KOPT-K1 (cell line): ENCODE results near the gene C10orf62.
"Not testable (repeated sequence)": the region's sequence is repeated elsewhere in the genome, so short reads cannot be mapped to it uniquely, and the experiment has no call there.

Experiments
- H3K27ac ChIP-seq: fragments of 200-600 bp; sonication (generic); 2 replicates; pipeline ENCODE4 v1.5.1; 2016; ENCODE audit warnings: antibody characterized with exemption, mild to moderate bottlenecking, low read depth, low read length; ENCODE audit not compliant: poor library complexity, severe bottlenecking
- H3K36me3 ChIP-seq: fragments of 200-600 bp; sonication (generic); 2 replicates; pipeline ENCODE4 v1.5.1; 2017; ENCODE audit warnings: antibody characterized with exemption, mild to moderate bottlenecking, low read length, moderate library complexity; ENCODE audit not compliant: insufficient read depth
- H3K9me3 ChIP-seq: fragments of 200-600 bp; sonication (generic); 2 replicates; pipeline ENCODE4 v1.5.1; 2017; ENCODE audit warnings: antibody characterized with exemption, low read length, mild to moderate bottlenecking; ENCODE audit not compliant: insufficient read depth, poor library complexity, severe bottlenecking

The C10orf62 gene

GRCh38 chr10:97555541-97555940 lies 34.0 kb upstream of the C10orf62 start:
- not testable (repeated sequence) for H3K36me3 ChIP-seq, H3K9me3 ChIP-seq, H3K27ac ChIP-seq

DNA sequence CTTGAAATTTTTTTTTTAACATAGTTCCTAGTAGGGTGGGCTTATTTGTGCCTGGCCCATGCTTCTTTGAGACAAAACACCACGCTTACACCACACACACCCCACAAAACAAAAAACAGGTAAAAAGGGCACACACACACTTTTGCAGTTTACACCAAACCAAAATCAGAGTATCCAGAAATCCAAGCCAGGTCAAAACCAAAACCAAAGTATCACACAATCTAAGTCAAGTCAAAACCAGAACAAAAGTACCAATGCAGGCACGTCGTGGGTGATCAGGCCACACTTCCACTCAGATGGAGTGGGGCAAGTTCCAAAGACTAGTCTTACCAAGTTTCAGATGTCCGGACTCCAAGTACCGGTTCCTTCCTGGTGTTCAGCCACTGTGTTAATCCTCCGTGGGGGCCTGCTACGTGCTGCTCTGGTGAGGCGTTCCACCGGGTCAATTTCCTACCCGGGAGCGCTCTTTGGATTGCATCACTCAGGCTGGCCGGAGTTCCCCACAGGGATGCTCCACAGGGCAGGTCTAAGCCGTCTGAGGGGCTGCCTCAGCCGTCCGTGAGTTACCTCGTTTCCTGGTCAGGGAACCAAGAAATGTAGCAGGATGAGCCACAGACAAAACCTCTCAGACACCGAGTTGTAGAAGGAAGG lies 28.7 kb upstream of the C10orf62 start:
- peaks cover 11% of the 10 kb centered on the region for H3K9me3 ChIP-seq
- H3K36me3 ChIP-seq, H3K27ac ChIP-seq: not testable (repeated sequence)

DNA sequence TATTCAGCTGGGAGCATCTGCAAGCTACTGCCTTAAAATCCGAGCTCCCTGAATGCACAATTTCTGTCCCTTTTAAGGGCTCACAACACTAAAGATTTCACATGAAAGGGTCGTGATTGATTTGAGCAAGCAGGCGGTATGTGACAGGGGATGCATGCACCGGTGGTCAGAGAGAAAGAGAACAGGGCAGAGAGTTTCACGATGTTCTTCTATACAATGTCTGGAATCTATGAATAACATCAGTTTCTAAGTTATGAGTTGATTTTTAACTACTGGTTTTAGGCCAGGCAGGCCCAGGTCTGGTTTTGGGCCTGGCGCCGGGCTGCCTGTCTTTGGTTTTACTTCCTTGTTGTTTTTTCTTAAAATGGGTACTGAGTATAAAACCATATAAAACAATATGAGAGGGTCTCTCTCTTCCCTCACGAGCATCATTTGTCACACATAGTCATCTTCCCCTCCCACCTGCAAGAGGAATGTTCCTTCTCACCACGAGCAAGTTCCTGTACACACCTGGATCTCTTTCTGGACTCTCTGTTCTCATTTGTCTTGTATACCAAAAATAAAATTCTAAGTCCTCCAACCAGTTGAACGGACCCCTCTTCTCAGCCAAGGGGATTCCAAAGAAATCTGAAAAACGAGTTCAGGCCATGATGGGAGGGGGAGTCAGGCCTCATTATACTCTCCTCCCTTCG lies 28.0 kb upstream of the C10orf62 start:
- H3K27ac ChIP-seq, H3K36me3 ChIP-seq: not testable (repeated sequence)
- H3K9me3 ChIP-seq: peaks cover 11% of the 10 kb centered on the region

DNA sequence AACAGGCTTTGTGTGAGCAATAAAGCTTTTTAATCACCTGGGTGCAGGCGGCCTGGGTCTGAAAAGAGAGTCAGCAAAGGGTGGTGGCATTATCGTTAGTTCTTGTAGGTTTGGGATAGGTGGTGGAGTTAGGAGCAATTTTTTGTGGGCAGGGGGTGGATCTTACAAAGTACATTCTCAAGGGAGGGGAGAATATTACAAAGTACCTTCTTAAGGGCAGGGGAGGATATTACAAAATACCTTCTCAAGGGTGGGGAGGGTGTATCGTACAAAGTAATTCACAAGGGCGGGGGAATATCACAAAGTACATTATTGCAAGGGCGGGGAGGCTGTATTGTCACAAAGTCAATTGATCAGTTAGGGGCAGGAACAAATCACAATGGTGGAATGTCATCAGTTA lies 27.2 kb upstream of the C10orf62 start:
- H3K9me3 ChIP-seq: peaks cover 11% of the 10 kb centered on the region
- not testable (repeated sequence) for H3K27ac ChIP-seq, H3K36me3 ChIP-seq

DNA sequence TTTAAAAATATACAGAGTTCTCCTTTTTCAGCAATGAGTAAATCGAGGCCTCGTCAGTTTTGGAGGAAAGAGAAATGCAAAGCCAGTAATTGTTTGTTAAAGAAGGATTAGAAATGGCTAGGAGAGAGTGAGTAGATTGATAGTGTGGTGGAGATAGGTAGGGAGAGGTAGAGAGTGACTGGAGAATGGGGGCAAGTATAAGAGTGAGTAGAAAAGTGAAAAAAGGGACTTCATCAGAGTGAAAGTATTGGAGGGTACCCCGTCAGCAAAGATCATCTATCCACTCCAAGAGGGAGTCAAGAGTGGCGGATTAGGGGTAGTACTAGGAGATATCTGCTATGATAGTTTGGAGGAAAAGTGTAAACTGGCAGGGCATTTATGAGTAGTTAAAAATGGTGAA lies 26.2 kb upstream of the C10orf62 start:
- Histone ChIP-seq H3K36me3 (no peaks in the 10 kb centered on the region), H3K27ac (no peak overlapping the region)

DNA sequence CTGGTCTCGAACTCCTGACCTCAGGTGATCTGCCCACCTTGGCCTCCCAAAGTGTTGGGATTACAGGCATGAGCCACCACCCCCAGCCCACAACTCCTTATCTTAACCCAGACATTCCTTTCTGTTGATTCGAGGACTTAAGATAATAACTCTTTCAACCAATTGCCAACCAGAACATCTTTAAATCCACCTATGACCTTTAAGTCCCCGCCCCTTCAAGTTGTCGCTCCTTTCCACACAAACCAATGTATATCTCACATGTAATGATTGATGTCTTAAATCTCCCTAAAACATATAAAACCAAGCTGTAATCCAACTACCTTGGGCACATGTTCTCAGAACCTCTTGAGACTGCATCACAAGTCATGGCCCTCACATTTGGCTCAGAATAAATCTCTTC lies 24.7 kb upstream of the C10orf62 start:
- Histone ChIP-seq H3K27ac (no peak overlapping the region), H3K9me3 (peaks cover 11% of the 10 kb centered on the region), H3K36me3 (no peaks in the 10 kb centered on the region)

More for the DNA sequence above, 26.2 kb upstream of the C10orf62 start:
- H3K9me3 ChIP-seq: peaks cover 11% of the 10 kb centered on the region

DNA sequence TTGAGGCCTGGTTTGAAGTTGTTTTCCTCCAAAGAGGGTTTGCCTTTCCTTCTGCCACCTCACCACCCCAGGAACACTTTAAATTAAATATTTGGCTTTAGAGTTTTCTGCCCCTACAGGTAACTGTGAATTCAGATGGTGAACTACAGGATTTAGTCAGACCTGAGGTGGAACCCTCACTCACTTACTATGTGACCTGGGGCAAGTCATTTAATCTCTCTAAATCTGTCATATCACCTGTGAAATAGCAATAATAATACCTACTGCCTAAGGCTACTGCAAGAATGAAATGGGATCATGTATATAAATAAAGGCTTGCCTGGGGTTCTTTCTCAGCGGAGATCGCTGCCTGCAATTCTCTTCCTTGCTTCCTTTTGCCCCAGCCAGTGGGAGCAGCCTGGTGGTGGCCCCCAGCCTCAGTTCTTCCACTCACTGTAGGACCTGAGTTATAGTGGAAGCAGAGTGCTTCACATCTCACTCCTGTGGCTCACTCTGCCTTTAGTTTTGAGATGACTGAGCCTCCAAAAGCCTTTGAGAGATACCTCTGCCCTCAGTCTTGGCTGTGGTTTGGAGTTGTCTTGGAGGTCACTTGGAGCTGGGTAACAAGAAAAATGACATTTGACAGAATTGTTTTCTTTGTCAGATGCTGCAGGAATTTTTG lies 23.1 kb upstream of the C10orf62 start:
- H3K36me3 ChIP-seq: no peaks in the 10 kb centered on the region
- H3K9me3 ChIP-seq: peaks cover 11% of the 10 kb centered on the region
- H3K27ac ChIP-seq: no peak overlapping the region

GRCh38 chr10:97567891-97568290 lies 21.6 kb upstream of the C10orf62 start:
- no peaks in the 10 kb centered on the region for H3K36me3 ChIP-seq
- no peak overlapping the region for H3K27ac ChIP-seq
- no peaks in the 10 kb centered on the region for H3K9me3 ChIP-seq

GRCh38 chr10:97570146-97570788 lies 19.3 kb upstream of the C10orf62 start:
- Histone ChIP-seq H3K27ac (no peak overlapping the region), H3K36me3 (no peaks in the 10 kb centered on the region), H3K9me3 (no peaks in the 10 kb centered on the region)

- Histone ChIP-seq H3K27ac (no peak overlapping the region), H3K36me3 (no peaks in the 10 kb centered on the region), H3K9me3 (no peaks in the 10 kb centered on the region)
Measured at GRCh38 chr10:97570789-97571471, 18.6 kb upstream of the C10orf62 start.

DNA sequence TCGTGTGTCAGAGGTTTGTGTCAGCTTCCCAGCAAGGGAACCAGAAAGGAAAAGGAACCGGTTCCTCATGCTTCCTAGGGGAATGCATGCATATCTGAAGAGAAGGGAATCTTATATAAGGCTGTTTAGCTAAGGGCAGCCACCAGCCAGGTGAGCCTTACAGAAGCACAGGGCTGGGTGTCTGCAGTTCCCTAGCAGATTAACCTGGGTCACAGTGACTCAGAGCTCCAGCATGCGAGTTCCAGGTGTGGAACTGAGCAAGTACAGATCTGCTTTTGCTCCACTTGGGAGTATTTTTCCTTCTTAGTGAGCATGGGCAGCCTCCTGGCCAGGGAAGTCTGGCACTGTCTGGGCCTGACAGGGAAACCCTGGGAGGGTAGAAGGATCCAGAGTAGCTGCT lies 17.9 kb upstream of the C10orf62 start:
- Histone ChIP-seq H3K27ac (no peak overlapping the region), H3K9me3 (no peaks in the 10 kb centered on the region), H3K36me3 (no peaks in the 10 kb centered on the region)

- Histone ChIP-seq H3K27ac (no peak within 1 kb of the TSS), H3K36me3 (no peaks in the 10 kb centered on the region), H3K9me3 (no peaks in the 10 kb centered on the region)
Measured at GRCh38 chr10:97572214-97572989, 17.1 kb upstream of the C10orf62 start, which contains the start of gene ANKRD2. Gene ANKRD2 (plus strand): TSS chr10:97572779. CDS start chr10:97572789, 10 bp downstream.

DNA sequence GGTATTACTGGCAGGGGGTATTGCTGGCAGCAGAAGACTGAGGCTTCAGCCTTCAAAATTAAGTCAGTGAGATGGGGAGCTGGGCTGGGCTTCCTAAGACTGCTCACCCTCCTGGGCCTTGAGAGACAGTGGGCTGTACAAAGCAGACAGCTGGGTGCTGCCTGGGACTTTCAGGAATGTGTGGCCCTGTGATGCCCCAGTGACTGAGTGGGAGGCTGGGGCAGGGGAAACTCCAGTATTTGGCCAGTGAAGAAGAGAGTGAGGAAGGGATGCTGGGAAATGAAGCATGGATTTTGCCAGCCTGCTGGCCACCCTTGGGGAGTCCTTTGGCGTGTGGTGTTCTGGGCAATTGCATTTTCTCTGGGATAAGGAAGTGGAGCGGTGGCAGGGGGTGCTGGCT lies 16.5 kb upstream of the C10orf62 start:
- H3K36me3 ChIP-seq: no peaks in the 10 kb centered on the region
- no peaks in the 10 kb centered on the region for H3K9me3 ChIP-seq
- H3K27ac ChIP-seq: no peak overlapping the region

- no peak overlapping the region for H3K27ac ChIP-seq
- H3K36me3 ChIP-seq: no peaks in the 10 kb centered on the region
- no peaks in the 10 kb centered on the region for H3K9me3 ChIP-seq
Measured at GRCh38 chr10:97573672-97574071, 15.8 kb upstream of the C10orf62 start.
